ENCODE data around the gene GABBR2. TPM values are rescaled to one million over a fixed set of nuclear protein-coding genes. Genes with fewer than 3 reads are reported as not detected.

The GABBR2 gene
- total RNA-seq, 1 experiment from 2014 or later, result 0.23 TPM

DNA sequence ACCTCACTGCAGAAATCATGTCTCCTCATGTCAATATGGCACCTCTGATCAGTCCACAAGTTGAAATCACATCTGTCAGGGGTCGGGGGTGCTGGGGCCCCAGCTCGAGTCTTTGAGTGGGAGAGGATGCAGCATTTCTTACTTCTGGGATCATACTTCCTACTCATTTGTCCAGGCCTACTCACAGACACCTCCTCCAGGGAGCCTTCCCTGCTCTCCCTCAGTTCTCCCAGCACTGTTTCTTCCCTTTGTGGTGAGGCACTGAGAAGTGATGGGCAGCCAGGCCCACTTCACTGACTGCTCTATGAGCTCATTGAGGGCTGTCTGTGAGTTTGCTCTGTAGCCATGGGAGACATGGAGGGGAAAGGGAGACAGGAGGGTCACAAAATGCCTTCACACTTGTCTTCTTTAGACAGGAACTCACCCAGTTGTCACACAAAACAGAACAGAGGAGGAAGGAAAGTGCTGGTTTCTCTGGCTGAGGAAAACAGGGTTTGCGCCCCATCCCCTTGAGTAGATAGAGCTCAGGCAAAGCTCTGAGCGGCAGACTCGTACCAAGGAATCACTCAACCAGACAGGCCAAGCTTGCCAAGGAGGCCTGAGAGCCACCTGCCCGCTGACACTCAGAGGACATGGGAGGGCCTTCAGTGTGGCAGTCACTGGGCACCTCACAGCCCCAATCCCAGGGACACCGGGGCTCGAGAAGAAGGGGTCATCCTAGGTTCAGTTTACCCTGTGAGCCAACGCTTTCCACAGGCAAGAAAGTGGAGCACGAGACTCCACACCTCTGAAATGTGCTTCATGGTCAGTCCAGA is 152.9 kb downstream of the GABBR2 start:
- Mint-ChIP-seq H3K4me3 (ENCODE audit: unreplicated experiment) (no peak overlapping the region), H3K9me3 (ENCODE audit: unreplicated experiment) (no peaks in the 10 kb centered on the region), H3K27me3 (ENCODE audit: insufficient read depth, unreplicated experiment) (no peaks in the 10 kb centered on the region), H3K36me3 (ENCODE audit: insufficient read depth, unreplicated experiment) (no peaks in the 10 kb centered on the region), H3K27ac (ENCODE audit: unreplicated experiment) (no peak overlapping the region), H3K4me1 (ENCODE audit: low read depth, unreplicated experiment) (no peaks in the 10 kb centered on the region)
- POLR2A ChIA-PET, result no interaction called here
- intact Hi-C loops (cut with micrococcal nuclease; ENCODE audit: unreplicated experiment), result no loop called here
- CTCF ChIA-PET, result no interaction called here
- H3K4me1 ChIP-seq, result no peaks in the 10 kb centered on the region
- TF ChIP-seq, protein P1, sequence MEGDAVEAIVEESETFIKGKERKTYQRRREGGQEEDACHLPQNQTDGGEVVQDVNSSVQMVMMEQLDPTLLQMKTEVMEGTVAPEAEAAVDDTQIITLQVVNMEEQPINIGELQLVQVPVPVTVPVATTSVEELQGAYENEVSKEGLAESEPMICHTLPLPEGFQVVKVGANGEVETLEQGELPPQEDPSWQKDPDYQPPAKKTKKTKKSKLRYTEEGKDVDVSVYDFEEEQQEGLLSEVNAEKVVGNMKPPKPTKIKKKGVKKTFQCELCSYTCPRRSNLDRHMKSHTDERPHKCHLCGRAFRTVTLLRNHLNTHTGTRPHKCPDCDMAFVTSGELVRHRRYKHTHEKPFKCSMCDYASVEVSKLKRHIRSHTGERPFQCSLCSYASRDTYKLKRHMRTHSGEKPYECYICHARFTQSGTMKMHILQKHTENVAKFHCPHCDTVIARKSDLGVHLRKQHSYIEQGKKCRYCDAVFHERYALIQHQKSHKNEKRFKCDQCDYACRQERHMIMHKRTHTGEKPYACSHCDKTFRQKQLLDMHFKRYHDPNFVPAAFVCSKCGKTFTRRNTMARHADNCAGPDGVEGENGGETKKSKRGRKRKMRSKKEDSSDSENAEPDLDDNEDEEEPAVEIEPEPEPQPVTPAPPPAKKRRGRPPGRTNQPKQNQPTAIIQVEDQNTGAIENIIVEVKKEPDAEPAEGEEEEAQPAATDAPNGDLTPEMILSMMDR (IDR thresholded peaks at IDR 0.05; ENCODE audit: insufficient read depth in 1 of 2, low read depth in 1 of 2, low read length in 1 of 2, severe bottlenecking in 1 of 2, unreplicated experiment in 1 of 2), result no peak
- no peaks in the 10 kb centered on the region for H3K27me3 ChIP-seq (replicated peaks; ENCODE audit: control insufficient read depth, insufficient read depth, low read length)
- no peak overlapping the region for H3K4me3 ChIP-seq (ENCODE audit: low read depth, low read length)
- no peak for DNase-seq
- no peaks in the 10 kb centered on the region for H3K36me3 ChIP-seq (ENCODE audit: control insufficient read depth, insufficient read depth, low read length)
- BruUV-seq (replicated peaks), result no TSS peak
- no peaks in the 10 kb centered on the region for H3K9me3 ChIP-seq

DNA sequence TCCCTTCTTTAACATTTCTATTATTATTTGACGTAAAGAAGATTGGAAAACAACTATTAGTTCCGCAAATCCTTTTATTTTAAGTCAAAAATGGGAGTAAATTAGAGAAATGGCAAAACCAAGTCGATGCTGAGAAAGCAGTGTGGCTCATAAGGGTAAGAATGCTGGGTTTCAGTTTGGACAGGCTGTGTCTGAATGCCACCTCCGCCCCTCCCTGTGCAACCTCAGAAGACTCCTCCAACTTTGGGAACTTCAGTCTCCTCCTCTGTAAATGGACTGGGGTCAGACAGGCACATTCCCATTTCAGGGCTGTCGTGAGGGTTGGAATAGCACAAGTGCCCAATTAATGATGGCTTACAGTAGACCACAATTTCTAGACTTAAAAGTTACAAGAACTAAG is 154.0 kb downstream of the GABBR2 start:
- no peak overlapping the region for H3K4me3 Mint-ChIP-seq (ENCODE audit: unreplicated experiment)
- H3K4me1 Mint-ChIP-seq (ENCODE audit: low read depth, unreplicated experiment), result no peaks in the 10 kb centered on the region
- H3K27ac Mint-ChIP-seq (ENCODE audit: unreplicated experiment), result no peak overlapping the region
- intact Hi-C loops (cut with micrococcal nuclease; ENCODE audit: unreplicated experiment), result no loop called here
- TF ChIP-seq, protein P1 (IDR thresholded peaks at IDR 0.05; ENCODE audit: insufficient read depth in 1 of 2, low read depth in 1 of 2, low read length in 1 of 2, severe bottlenecking in 1 of 2, unreplicated experiment in 1 of 2), result no peak
- BruUV-seq (replicated peaks), result no TSS peak
- no peaks in the 10 kb centered on the region for H3K36me3 Mint-ChIP-seq (ENCODE audit: insufficient read depth, unreplicated experiment)
- Histone ChIP-seq H3K4me1 (no peaks in the 10 kb centered on the region), H3K27me3 (replicated peaks; ENCODE audit: control insufficient read depth, insufficient read depth, low read length) (no peaks in the 10 kb centered on the region), H3K36me3 (ENCODE audit: control insufficient read depth, insufficient read depth, low read length) (no peaks in the 10 kb centered on the region), H3K9me3 (no peaks in the 10 kb centered on the region), H3K4me3 (ENCODE audit: low read depth, low read length) (no peak overlapping the region)
- ChIA-PET POLR2A (no interaction called here), CTCF (no interaction called here)
- DNase-seq, result no peak
- H3K27me3 Mint-ChIP-seq (ENCODE audit: insufficient read depth, unreplicated experiment), result no peaks in the 10 kb centered on the region
- no peaks in the 10 kb centered on the region for H3K9me3 Mint-ChIP-seq (ENCODE audit: unreplicated experiment)

DNA sequence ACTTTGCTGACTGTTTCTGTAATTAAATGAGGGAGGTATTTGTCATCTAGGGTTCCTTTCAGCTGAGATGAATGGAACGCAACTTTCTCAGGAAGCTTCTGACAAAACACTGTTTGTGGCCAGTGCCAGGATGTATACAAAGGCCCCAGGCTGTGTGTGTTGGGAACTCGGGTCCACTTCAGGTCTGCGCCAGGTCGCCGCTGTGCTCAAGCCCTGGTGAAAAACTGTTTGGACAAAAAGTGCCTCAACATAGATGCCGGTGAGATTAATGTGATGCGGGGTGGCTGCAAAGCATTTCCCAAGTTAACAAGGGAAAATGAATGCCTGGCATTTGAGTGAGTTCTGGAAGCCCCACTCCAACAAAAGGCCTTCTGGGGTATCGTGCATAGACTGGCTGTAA is 156.4 kb downstream of the GABBR2 start:
- Mint-ChIP-seq H3K27ac (ENCODE audit: unreplicated experiment) (no peak overlapping the region), H3K9me3 (ENCODE audit: unreplicated experiment) (no peaks in the 10 kb centered on the region), H3K4me1 (ENCODE audit: low read depth, unreplicated experiment) (peaks cover 4% of the 10 kb centered on the region), H3K36me3 (ENCODE audit: insufficient read depth, unreplicated experiment) (no peaks in the 10 kb centered on the region), H3K4me3 (ENCODE audit: unreplicated experiment) (no peak overlapping the region), H3K27me3 (ENCODE audit: insufficient read depth, unreplicated experiment) (no peaks in the 10 kb centered on the region)
- no TSS peak for BruUV-seq (replicated peaks)
- no peaks in the 10 kb centered on the region for H3K36me3 ChIP-seq (ENCODE audit: control insufficient read depth, insufficient read depth, low read length)
- H3K9me3 ChIP-seq, result no peaks in the 10 kb centered on the region
- no peak overlapping the region for H3K4me3 ChIP-seq (ENCODE audit: low read depth, low read length)
- no peak for DNase-seq
- H3K27me3 ChIP-seq (replicated peaks; ENCODE audit: control insufficient read depth, insufficient read depth, low read length), result no peaks in the 10 kb centered on the region
- POLR2A ChIA-PET, result no interaction called here
- CTCF ChIA-PET, result no interaction called here
- TF ChIP-seq, protein P1 (IDR thresholded peaks at IDR 0.05; ENCODE audit: insufficient read depth in 1 of 2, low read depth in 1 of 2, low read length in 1 of 2, severe bottlenecking in 1 of 2, unreplicated experiment in 1 of 2), result no peak
- peaks cover 8% of the 10 kb centered on the region for H3K4me1 ChIP-seq
- intact Hi-C loops (cut with micrococcal nuclease; ENCODE audit: unreplicated experiment), result no loop called here

Data from Caco-2 (cell line).